HG02885 (cell line): ENCODE data around the gene PALM2AKAP2.

Source experiments
- ATAC-seq: cut with Tn5 transposase; IDR thresholded peaks from one replicate; pipeline ENCODE4 v1.9.1; 2021; ENCODE audit warnings: mild to moderate bottlenecking; ENCODE audit not compliant: unreplicated experiment, poor library complexity

Gene PALM2AKAP2

GRCh38 chr9:109779711-109780452 lies at the start of gene PALM2AKAP2:
PALM2AKAP2 (plus strand) TSS chr9:109780198; CDS start chr9:109780489, 291 bp downstream.
- ATAC-seq: no peak

DNA sequence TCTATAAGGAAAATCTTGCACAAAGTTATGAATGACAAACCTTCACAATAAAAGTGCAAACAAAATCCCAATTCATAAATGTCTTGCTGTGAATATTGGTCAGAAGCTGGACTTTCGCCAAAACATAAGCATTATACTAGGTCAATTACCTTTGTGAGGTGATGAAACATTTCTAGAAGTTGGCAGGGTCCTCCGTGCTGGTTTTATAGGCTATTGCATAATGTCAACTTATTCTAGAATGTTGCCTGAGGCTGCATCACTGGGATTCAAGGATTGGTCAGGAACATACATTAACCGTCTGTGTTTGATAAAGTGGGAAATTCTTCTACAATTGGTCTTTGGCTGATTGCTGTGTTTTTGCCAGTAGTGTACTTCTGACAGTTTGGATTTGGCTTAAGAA lies 49.8 kb upstream of the PALM2AKAP2 start:
- no peak for ATAC-seq

- no peak for ATAC-seq
Observed at GRCh38 chr9:109733690-109734089, 46.3 kb upstream of the PALM2AKAP2 start.

DNA sequence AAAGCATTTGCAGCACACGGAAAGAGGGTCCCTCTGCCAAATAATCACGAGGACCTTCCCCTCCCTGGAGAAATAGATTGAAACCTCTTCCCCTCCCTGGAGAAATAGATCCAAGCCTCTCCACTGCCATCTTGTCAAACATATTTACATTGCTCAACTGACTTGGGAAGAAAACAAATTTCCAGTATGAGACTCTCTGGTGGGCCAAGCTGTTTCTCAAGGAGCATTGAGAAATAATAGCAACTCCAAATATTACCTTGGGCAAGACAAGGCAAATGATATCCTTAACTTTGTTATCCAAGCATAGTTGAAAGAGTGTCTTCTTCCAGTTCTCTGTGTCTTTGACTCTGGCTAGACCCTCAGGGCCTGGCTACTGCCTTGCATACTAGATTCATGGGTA lies 45.2 kb upstream of the PALM2AKAP2 start:
- ATAC-seq: no peak

DNA sequence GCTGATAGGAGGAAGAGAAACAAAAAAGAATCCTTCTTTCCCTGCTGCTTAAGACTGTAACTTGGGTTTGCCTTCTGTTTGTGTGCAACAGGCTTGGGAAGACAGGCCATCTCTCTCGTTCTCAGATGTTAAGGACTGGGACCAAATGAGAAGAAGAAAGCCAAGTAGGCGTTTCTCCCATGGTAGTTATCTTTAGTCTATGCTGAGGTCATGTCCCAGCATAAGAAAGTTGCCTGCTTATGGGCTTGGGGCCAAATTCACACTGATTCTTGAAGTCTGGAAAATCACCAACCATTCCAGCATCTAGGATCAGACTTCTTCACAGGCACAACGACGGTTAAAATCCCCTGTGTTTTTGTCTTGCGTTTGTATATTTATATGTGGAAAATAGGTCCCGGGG lies 44.2 kb upstream of the PALM2AKAP2 start:
- ATAC-seq: no peak

DNA sequence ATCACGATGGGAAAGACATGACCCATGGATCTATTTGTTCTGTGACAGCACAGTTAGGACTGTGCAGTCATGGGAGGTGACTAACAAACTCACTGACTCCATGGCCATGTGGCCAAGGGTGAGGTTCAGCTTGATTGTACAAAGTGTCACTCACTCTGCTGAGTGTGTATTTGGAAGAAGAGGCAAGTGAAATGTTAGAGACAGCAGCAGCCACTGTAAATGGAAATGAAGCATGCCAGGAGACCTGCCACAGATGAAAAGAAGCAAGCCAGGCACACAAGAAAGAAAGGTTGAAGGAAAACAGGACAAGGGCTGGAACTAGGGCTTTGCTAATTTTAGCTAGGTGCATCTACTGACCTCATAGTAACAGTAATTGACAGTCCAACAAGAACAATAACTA lies 42.7 kb upstream of the PALM2AKAP2 start:
- ATAC-seq: no peak

- ATAC-seq: no peak
Observed at GRCh38 chr9:109739760-109740159, 40.2 kb upstream of the PALM2AKAP2 start.

- no peak for ATAC-seq
Observed at GRCh38 chr9:109742776-109743348, 37.1 kb upstream of the PALM2AKAP2 start.

DNA sequence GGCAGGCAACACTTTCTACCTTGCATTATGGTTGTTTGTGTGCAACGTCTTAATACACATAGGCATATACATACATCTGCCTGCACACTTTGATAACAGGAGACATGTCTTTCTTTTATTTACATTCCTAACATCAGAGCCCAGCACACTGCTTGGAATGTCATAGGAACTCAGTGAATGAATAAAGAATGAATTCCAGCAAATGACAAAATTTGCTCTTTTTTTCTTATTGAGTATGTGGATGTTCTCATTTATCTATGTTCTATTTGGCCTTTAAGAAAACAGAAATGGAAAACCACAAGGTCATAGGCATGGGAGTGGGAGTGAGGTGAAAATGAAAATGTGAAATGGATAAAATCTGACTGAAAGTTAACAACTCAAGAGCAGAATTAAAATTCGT lies 36.3 kb upstream of the PALM2AKAP2 start:
- ATAC-seq: no peak

GRCh38 chr9:109745335-109746283 lies 34.4 kb upstream of the PALM2AKAP2 start:
- no peak for ATAC-seq

DNA sequence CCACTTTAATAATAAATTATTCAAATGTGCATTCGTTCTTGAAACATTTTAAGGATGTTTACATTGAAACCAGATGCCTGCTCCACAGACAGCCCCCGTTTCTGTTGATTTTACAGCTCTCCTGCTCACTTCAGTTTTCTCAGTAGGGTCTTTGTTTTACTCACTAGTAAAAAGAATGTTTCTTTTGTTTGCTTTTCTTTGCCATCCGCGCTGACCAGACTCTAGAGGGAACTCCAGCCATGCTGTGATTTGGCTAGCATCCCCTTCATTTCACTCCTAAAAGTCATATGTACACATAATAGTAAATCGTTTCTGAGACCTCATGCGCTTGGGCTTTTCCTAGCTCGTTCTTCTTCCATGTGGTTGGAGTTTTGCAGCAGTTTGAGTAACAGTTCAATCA lies 28.7 kb upstream of the PALM2AKAP2 start:
- no peak for ATAC-seq

DNA sequence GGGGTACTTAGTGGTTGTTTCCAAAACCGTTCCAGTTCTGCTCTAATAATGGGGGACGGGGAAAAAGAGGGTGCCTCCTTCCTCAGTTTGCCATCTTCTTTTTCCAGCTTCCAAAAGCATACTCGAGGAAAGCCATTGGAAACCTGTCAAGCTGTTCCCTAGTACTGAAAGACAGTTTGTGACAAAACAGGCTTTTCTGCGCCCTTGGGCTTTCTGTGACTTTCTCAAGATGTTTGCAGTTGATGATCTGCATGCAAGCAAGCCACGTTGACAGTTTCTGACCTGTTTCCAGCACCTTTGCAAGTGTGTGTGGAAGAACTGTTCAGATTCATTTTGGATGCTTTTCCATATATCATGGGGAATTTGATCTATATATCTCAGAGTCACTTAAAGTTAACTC lies 26.7 kb upstream of the PALM2AKAP2 start:
- no peak for ATAC-seq

- no peak for ATAC-seq
Observed at GRCh38 chr9:109755040-109755439, 25.0 kb upstream of the PALM2AKAP2 start.

GRCh38 chr9:109759589-109759988 lies 20.4 kb upstream of the PALM2AKAP2 start:
- no peak for ATAC-seq

DNA sequence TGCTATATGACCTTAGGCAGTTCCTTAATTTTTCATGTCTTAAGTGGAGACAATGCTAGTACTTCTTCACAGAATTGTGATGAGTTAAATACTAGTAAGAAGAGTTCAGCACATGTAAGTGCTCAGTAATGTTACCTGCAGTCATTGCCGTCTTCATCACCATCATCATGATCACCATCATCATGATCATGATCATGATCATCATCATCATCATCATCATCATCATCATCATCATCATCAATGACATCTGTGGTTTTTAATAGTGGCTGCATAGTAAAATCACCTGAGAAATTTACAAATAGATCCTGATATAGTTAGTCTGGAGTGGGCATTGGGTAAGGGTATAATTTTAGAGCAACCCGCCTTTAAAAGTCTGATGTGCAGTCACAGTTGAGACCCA lies 14.7 kb upstream of the PALM2AKAP2 start:
- ATAC-seq: no peak

DNA sequence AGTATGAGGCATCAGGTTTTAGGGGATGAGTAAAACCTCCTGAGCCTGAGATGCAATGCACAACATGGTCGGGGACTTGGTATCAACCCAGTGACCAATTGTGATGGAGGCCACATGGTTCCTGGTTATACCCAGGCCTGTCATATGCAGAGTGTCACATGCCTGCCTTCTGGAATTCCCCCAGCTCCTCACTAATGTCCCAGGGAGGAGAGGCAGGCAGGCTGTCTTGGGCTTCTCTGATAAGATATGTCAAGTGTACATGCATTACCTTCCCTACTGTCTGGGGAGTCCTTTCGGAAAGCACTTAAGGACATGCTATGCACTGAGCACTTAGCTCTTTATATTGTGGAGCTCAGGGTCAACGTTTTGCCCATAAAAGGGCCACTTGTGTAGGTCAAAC lies 14.2 kb upstream of the PALM2AKAP2 start:
- no peak for ATAC-seq

- ATAC-seq: no peak
Observed at GRCh38 chr9:109766351-109766750, 13.6 kb upstream of the PALM2AKAP2 start.

- ATAC-seq: no peak
Observed at GRCh38 chr9:109767404-109767803, 12.6 kb upstream of the PALM2AKAP2 start.

DNA sequence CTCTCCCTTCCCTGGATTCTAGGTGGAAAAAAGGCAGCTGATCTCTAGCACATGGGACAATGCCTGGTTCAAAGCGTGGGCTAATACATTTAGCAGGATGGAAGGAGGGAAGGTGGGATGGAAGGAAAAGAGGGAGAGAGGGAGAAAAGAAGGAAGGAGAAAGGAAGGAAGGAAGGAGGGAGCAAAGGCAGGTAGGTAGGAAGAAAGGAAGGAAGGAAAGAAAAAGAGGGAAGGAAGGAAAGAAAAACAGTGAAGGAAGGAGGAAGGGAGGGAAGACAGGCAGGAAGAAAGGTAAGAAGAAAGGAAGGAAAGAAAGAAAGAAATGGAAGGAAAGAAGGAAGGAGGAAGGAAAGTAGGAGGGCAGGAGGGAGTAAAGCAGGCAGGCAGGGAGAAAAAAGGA lies 12.2 kb upstream of the PALM2AKAP2 start:
- no peak for ATAC-seq

- ATAC-seq: no peak
Observed at GRCh38 chr9:109769250-109769649, 10.7 kb upstream of the PALM2AKAP2 start.

- ATAC-seq: no peak
Observed at GRCh38 chr9:109770101-109770500, 9.9 kb upstream of the PALM2AKAP2 start.
